GM12873 (cell line): ENCODE results near the gene TNK1.

ENCODE experiments used
- TF ChIP-seq, protein P1 (sequence below): IDR thresholded peaks from 2 replicates; pipeline ENCODE4 v1.5.1; 2012; ENCODE audit warnings: low read depth, mild to moderate bottlenecking, moderate library complexity, low read length, control low read depth; ENCODE audit not compliant: insufficient read depth; ENCODE audit errors: missing control alignments

Gene TNK1

DNA sequence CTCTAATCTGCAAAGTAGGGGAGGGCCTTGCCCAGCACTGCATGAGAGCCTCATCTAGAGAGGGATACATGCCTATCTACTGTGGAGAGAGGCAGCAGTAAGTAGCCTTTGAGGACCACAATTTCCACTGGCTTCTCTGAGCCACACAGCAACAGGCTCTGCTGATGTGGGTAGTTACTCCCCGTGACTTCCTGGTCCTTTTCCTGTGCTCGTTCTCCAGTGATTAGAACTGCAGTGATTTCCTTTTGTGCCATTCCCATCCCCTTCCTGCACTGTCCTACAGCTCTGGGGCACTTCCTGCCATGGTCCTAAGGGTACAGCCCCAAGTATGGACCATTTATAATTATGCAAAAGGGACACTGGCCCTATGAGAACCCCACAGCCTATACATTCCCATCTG is 10.4 kb downstream of the TNK1 start:
- TF ChIP-seq, protein P1, sequence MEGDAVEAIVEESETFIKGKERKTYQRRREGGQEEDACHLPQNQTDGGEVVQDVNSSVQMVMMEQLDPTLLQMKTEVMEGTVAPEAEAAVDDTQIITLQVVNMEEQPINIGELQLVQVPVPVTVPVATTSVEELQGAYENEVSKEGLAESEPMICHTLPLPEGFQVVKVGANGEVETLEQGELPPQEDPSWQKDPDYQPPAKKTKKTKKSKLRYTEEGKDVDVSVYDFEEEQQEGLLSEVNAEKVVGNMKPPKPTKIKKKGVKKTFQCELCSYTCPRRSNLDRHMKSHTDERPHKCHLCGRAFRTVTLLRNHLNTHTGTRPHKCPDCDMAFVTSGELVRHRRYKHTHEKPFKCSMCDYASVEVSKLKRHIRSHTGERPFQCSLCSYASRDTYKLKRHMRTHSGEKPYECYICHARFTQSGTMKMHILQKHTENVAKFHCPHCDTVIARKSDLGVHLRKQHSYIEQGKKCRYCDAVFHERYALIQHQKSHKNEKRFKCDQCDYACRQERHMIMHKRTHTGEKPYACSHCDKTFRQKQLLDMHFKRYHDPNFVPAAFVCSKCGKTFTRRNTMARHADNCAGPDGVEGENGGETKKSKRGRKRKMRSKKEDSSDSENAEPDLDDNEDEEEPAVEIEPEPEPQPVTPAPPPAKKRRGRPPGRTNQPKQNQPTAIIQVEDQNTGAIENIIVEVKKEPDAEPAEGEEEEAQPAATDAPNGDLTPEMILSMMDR = no peak

DNA sequence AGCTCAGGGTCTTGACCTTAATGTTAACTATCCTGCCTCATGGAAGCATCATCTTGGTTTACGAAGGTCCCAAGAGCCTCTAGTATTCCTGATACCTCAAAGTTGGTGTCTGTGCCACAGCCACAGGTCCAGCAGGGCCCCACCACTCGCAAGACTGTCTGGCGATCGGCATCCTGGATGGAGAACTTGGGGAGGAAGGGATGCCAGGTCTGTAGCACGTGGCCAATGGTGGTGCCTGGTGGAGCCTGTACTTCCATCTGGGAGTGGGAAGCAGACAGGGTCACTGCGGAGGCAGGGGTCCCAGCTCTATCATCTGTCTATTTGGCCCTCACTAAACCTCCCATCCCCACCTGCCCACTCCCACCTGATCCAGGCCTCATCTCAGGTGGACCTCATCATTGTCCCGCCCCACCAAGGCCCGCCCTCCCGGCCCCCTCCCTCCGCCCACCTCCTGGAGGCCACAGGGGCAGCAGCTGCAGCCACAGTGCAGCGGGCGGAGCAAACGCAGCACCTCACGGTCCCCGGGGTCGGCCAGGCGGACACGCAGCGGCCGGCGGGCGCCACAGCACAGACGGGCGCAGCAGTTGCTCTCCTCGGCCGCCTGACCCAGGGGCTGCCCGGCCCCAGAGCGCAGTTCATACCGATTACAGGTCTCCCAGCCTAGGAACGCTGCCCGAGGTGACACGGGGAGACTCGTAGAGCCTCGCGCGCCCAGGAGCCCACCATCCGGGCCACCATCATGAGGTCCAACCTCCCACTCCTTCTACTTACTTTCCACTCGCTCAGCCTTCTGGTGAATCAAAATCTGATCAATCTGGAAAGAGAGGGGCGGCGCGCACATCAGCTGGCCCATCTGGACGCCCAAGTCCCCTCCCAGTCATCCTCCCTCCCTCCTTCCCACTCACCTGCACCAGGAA is 12.1 kb downstream of the TNK1 start:
- TF ChIP-seq, protein P1 = no peak

DNA sequence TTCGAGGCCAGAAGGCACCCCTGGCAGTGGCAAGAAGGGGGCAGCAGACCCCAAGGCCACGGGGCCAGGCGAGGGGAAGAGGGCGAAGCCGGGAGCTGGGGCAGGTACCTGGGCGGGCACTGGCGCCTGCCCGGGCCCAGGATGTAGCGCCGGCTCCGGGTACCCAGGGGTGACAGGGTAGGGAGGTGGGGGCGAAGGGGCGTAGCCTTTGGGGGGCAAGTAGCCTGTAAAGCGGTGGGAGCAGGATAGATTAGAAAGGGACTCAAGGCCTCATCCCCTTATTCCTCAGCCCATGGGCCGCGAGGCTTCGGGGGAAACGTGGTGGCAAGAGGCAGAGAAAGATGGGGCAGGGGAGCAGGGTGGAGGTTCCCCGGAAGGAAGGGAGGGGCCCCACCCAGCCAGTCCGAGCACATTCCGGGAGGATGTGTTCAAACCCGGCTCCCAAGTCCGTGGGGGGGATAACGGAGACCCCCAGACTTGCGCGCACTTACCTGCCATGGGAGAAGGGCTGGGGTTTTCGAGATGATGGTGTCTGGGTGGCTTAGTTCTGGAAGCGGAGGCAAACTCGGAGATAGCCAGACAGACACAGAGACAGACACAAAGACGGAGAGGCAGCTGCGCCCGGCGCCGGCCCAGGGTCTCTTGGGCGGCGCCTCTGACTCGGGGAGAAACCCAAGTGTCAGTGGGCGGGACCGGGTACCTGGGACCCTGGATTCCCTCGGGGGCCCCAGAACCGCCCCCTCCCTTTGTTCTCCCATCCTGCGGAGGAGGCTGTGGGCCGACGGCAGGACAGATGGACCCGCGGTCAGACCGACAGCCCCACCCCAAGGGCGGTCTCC is 12.9 kb downstream of the TNK1 start:
- TF ChIP-seq, protein P1 = no peak

DNA sequence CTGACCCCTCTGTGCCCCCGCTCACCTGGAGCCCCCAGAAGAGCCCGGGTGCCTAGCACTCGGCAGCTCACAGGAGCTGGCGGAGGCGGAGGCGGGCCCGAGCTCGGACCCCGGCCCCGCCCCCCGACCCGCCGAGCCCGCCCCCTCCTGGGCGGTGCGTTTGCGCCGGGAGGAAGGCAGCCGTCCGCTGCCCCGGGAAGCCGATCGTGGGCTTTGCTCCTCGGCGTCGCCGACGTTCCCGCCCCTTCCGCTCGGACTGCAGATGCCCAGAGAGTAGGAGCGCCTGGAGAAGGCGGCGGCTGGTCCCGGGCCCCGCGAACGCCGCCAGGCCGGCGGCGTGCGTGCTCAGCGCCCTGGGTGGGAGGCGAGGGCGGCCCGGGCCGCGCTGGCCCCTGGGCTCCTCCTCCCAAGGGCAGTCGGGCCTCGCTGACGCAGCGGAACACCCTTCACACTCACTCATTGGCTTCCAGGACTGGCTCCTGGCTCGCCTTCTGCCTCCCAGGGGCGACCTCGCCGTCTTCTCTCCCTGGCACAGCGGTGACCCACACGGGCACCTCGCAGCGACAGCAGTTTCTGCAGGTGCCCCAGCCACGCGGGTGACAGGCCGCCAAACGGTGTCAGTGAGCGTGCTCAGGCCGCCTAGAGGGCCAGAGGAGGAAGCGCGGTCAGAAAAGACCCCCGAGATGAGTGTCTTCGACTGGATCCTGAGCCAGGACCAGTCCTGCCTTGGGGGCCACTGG is 13.7 kb downstream of the TNK1 start, which contains the start of gene PLSCR3:
PLSCR3 (minus strand) TSS at position 74 of the 740 bp plus-strand sequence. CDS start 415 bp downstream, outside the sequence.
- TF ChIP-seq, protein P1 = peak; percentile 65

DNA sequence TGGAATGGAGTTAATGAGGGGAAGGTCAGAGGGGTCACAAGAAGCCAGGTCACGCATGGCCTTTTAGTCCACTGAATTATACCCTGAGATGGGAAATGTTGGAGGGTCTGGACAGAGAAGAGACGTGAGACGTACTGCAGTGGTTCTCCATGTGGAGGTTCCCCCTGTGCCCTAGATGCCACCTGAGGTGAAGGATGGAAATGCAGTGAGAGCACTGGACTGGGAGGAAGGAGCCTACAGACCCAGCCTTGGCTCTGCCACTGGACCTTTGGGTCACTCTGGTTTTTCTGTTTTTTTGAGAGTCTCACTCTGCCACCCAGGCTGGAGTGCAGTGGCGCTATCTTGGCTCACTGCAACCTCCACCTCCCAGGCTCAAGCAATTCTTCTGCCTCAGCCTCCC is 15.3 kb downstream of the TNK1 start:
- TF ChIP-seq, protein P1 = no peak

DNA sequence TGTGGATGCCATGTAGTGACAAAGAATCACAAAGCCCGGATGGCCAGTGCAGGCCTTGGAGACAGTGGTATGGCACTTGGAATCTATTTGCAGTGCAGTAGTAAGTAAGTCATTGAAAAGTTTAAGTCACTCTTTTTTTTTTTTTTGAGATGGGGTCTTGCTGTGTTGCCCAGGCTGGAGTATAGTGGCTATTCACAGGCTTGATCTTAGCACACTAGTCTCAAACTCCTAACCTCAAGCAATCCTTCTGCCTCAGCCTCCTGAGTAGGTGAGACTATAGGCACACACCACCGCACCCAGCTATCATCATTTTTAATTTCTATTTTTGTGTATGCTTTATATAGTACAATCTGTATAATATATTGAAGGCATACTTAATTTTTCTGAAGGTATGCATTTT is 17.7 kb downstream of the TNK1 start:
- TF ChIP-seq, protein P1 = no peak
